Measurements from ENCODE around the gene CSNK1A1. TPM values are rescaled to one million over a fixed set of nuclear protein-coding genes. Genes with fewer than 3 reads are reported as not detected.

Gene CSNK1A1
- polyA plus RNA-seq, 2 of the 4 experiments (the other 2 are of a cell fraction), result 123 to 218 TPM

DNA sequence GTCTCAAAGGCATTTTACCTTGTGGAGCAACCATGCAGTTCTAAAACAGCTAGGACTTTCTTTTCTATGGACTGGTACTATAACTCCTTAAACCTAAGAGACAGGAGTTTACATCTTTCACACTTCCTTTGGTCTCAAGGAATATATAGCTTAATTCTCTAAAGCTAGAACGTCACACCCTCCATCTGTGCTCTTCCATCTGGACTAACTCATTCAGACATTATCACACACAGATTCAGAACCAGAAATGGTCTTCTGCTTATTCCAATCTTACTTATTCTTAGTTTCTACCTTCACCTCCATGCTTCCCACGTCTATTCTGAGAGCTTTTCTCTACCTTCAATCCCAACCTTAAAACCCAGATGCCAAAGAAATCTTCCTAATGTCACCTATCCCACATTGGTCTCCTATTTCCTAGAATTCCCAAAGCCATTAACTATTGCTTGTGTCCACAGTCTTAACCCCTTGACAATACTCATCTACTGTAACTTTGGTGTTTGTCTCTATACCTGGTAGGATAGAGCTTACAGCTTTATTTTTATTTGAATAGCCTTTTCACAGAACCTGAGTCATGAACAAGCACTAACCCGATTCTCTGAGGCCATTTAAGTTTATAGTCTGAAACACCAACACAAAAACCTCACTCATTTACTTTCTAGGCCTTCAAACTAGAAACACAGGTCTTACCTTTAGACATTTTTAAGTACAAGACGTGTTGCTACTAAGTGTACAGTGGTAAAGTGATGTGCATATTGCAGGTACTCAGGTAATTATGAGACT lies 22.8 kb downstream of the CSNK1A1 start:
- WGBS (ENCODE audit: missing lambda C conversion rate), result 77% methylated on average over 4 of the region's 4 CpGs
- POLR2A ChIA-PET, result interaction anchor here (0.7 kb wide), 1 partner anchor 21 kb away, joined by 5 read pairs; no protein-coding TSS in a partner anchor
- H3K4me3 ChIP-seq, result no peak overlapping the region
- DNase-seq (ENCODE audit: low read depth in 1 of 2, low spot score in 1 of 2) (no peak), ATAC-seq (no peak), FAIRE-seq (no peak)
- peaks cover 42% of the 10 kb centered on the region for H3K4me1 ChIP-seq
- H3K4me2 ChIP-seq, result no peak overlapping the region
- CTCF ChIA-PET, result interaction anchor here (1.2 to 1.8 kb wide), 3 partner anchors 13 to 86 kb away, joined by 4 to 5 read pairs (median 5); partner anchors contain the start of gene CSNK1A1
- H3K27ac ChIP-seq, result no peak overlapping the region
- H3K9me3 ChIP-seq, result no peaks in the 10 kb centered on the region
- no peak for TF ChIP-seq KDM1A (IDR thresholded peaks at IDR 0.05; ENCODE audit: low read depth)

DNA sequence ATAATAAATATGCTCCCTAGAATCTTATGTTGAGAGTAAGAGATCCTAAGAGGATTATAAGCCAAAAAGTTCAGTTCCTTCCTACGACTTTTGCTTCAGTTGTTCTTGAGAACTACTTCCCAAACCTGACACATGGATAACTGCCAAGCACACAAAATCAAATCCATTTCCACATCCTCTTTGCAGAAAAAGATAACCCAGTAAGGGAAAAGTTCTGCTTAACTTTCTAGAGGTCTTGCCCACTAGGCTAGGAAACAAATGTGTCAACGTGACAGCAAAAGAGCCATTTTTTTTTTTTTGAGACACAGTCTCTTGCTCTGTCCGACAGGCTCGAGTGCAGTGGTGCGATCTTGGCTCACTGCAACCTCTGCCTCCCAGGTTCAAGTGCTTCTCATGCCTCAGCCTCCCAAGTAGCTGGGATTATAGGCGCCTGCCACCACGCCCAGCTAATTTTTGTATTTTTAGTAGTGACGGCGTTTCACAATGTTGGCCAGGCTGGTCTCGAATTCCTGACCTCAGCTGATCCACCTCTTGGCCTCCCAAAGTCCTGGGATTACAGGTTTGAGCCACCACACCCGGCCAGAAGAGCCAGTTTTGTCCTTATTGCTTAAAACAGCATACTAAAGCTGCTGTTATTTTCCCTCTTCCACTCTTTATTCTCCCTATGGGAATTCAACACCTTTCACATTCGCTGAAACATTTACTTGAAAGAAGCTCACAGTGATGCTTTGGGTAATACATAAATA lies 24.2 kb downstream of the CSNK1A1 start:
- WGBS (ENCODE audit: missing lambda C conversion rate), result 83% methylated on average over 12 of the region's 12 CpGs
- H3K4me2 ChIP-seq, result no peak overlapping the region
- no peak for TF ChIP-seq ZSCAN20 (CRISPR knock-in tag; IDR thresholded peaks at IDR 0.05)
- TF ChIP-seq TFCP2L1 (CRISPR knock-in tag; IDR thresholded peaks at IDR 0.05), result no peak
- TF ChIP-seq, protein P1, sequence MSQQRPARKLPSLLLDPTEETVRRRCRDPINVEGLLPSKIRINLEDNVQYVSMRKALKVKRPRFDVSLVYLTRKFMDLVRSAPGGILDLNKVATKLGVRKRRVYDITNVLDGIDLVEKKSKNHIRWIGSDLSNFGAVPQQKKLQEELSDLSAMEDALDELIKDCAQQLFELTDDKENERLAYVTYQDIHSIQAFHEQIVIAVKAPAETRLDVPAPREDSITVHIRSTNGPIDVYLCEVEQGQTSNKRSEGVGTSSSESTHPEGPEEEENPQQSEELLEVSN (IDR thresholded peaks at IDR 0.05; ENCODE audit: borderline replicate concordance, low read depth), result no peak
- no peak for TF ChIP-seq CEBPB (IDR thresholded peaks at IDR 0.05)
- TF ChIP-seq, protein P2, sequence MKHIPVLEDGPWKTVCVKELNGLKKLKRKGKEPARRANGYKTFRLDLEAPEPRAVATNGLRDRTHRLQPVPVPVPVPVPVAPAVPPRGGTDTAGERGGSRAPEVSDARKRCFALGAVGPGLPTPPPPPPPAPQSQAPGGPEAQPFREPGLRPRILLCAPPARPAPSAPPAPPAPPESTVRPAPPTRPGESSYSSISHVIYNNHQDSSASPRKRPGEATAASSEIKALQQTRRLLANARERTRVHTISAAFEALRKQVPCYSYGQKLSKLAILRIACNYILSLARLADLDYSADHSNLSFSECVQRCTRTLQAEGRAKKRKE (CRISPR knock-in tag; IDR thresholded peaks at IDR 0.05; ENCODE audit: low read depth), result no peak
- no peak for TF ChIP-seq CHD2 (IDR thresholded peaks at IDR 0.05; ENCODE audit: low read length, partially characterized antibody)
- TF ChIP-seq HDAC2 (IDR thresholded peaks at IDR 0.05), result no peak
- TF ChIP-seq ZNF302 (CRISPR knock-in tag; IDR thresholded peaks at IDR 0.05), result no peak
- TF ChIP-seq RARB (CRISPR knock-in tag; IDR thresholded peaks at IDR 0.05), result no peak
- DNase-seq (ENCODE audit: low read depth in 1 of 2, low spot score in 1 of 2) (no peak), FAIRE-seq (no peak), ATAC-seq (no peak)
- H3K4me3 ChIP-seq, result no peak overlapping the region
- ChIA-PET CTCF (interaction anchor here (1.0 to 1.8 kb wide), 4 partner anchors 9 to 91 kb away, joined by 3 to 5 read pairs (median 4); no protein-coding TSS in a partner anchor), POLR2A (no interaction called here)
- H3K27ac ChIP-seq, result no peak overlapping the region
- no peaks in the 10 kb centered on the region for H3K9me3 ChIP-seq
- peaks cover 43% of the 10 kb centered on the region for H3K4me1 ChIP-seq

DNA sequence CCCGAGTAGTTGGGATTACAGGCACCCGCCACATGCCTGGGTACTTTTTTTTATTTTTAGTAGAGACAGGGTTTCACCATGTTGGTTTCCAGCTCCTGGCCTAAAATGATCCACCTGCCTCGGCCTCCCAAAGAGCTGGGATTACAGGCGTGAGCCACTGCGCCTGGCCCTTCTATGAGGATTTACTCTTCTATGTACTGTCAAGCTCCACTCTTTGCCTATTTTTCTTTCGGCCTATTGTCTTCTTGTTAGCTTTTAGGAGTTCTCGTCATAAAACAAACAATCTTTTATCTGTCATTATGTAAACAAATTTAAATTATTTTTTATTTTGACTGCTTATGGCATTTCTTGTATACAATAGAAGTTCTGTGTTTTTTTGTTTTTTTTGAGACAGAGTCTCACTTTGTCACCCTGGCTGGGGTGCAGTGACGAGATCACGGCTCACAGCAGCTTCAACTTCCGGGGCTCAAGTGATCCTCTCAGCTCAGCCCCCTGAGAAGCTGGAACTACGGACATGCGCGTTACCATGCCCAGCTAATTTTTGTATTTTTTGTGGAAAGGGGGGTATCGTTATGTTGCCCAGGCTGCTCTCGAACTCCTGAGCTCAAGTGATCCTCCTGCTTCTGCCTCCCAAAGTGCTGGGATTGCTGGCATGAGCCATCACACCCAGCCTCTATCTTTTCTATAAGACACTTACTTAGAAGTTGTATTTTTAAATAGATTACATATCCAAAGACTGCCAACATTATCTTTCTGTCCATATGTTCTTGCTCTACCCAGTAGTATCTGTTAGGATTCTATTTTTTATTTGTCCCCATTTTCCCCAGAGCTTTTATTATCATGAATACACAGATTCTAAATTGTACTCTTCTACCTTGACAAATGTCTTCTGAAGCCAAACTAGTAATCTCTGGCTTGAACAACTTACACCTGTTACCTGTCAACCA lies 29.2 kb downstream of the CSNK1A1 start:
- peaks cover 50% of the 10 kb centered on the region for H3K4me1 ChIP-seq
- H3K9me3 ChIP-seq, result no peaks in the 10 kb centered on the region
- FAIRE-seq, result no peak
- no peak overlapping the region for H3K27ac ChIP-seq
- peak in 1 of 2 experiments; percentile 43; a peak in 1 of 6 replicates for ATAC-seq
- 83% methylated on average over 15 of the region's 15 CpGs for WGBS (ENCODE audit: missing lambda C conversion rate)
- H3K4me3 ChIP-seq, result no peak overlapping the region
- DNase-seq (ENCODE audit: low read depth in 1 of 2, low spot score in 1 of 2), result no peak
- CTCF ChIA-PET, result interaction anchor here (1.1 to 2.8 kb wide), 4 partner anchors 11 to 43 kb away, joined by 3 to 12 read pairs (median 5); no protein-coding TSS in a partner anchor
- no peak overlapping the region for H3K4me2 ChIP-seq
- POLR2A ChIA-PET, result no interaction called here
- TF ChIP-seq RARB (CRISPR knock-in tag; IDR thresholded peaks at IDR 0.05) (no peak), SREBF2 (IDR thresholded peaks at IDR 0.05) (no peak), ESRRA (IDR thresholded peaks at IDR 0.05; ENCODE audit: borderline replicate concordance, low read length) (no peak), RNF2 (IDR thresholded peaks at IDR 0.05; ENCODE audit: borderline replicate concordance, low read depth) (no peak), KDM5A (IDR thresholded peaks at IDR 0.05) (no peak), SMC3 (IDR thresholded peaks at IDR 0.05) (no peak), GATA3 (IDR thresholded peaks at IDR 0.05; ENCODE audit: borderline replicate concordance) (no peak), HEYL (CRISPR knock-in tag; IDR thresholded peaks at IDR 0.05) (no peak), ZNF302 (CRISPR knock-in tag; IDR thresholded peaks at IDR 0.05) (no peak), HOXB13 (CRISPR knock-in tag; IDR thresholded peaks at IDR 0.05; ENCODE audit: low read depth) (no peak), HOXA7 (CRISPR knock-in tag; IDR thresholded peaks at IDR 0.05) (no peak), FOSB (CRISPR knock-in tag; IDR thresholded peaks at IDR 0.05) (no peak), EHMT2 (IDR thresholded peaks at IDR 0.05; ENCODE audit: low read depth) (no peak), JUN (IDR thresholded peaks at IDR 0.05) (no peak), CEBPB (IDR thresholded peaks at IDR 0.05) (no peak), BHLHE40 (IDR thresholded peaks at IDR 0.05; ENCODE audit: low read depth, low read length) (no peak), RCOR1 (IDR thresholded peaks at IDR 0.05; ENCODE audit: low read depth, low read length) (no peak)
- TF ChIP-seq, protein P3, sequence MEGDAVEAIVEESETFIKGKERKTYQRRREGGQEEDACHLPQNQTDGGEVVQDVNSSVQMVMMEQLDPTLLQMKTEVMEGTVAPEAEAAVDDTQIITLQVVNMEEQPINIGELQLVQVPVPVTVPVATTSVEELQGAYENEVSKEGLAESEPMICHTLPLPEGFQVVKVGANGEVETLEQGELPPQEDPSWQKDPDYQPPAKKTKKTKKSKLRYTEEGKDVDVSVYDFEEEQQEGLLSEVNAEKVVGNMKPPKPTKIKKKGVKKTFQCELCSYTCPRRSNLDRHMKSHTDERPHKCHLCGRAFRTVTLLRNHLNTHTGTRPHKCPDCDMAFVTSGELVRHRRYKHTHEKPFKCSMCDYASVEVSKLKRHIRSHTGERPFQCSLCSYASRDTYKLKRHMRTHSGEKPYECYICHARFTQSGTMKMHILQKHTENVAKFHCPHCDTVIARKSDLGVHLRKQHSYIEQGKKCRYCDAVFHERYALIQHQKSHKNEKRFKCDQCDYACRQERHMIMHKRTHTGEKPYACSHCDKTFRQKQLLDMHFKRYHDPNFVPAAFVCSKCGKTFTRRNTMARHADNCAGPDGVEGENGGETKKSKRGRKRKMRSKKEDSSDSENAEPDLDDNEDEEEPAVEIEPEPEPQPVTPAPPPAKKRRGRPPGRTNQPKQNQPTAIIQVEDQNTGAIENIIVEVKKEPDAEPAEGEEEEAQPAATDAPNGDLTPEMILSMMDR (IDR thresholded peaks at IDR 0.05), result no peak

Measured in A549 (cell line).